TTC549 (cell line): Measurements from ENCODE around the gene NUP85.
"Not testable (repeated sequence)": the region's sequence is repeated elsewhere in the genome, so short reads cannot be mapped to it uniquely, and the experiment has no call there.

ENCODE experiments used
- FAIRE-seq: peaks from 2 replicates; lab custom pipeline; 2012; peaks lifted over from hg19 to GRCh38; lab: Jason Lieb, UNC

Gene NUP85

DNA sequence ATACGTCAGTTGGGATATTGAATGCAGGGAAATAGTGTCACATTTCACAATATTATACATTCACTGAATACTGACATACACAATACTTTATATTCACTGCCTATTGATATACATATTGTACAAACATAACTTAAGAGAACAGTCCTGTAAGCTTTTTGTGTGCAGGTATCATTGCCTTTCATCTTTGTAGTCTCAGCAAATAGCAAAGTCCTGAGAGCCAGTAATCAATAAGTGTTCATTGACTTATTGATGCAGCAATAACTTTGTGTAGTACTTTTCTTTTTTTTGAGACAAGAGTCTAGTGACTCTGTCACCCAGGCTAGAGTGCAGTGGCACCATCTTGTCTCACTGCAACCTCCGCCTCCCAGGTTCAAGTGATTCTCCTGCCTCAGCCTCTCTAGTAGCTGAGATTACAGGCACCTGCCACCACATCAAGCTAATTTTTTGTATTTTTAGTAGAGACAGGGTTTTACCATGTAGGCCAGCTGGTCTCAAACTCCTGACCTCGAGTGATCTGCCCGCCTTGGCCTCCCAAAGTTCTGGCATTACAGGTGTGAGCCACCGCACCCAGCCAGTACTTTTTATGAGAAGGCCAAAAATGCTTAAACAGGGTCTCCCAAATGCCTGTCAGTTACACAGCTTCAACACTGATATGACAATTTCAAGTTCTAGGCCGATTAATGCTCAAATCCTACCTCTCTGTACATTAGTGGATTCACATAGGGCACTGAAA lies 5.4 kb upstream of the NUP85 start:
- no peak for FAIRE-seq

- FAIRE-seq = no peak
Observed at GRCh38 chr17:75205793-75206163, 299 bp downstream of the NUP85 start.

DNA sequence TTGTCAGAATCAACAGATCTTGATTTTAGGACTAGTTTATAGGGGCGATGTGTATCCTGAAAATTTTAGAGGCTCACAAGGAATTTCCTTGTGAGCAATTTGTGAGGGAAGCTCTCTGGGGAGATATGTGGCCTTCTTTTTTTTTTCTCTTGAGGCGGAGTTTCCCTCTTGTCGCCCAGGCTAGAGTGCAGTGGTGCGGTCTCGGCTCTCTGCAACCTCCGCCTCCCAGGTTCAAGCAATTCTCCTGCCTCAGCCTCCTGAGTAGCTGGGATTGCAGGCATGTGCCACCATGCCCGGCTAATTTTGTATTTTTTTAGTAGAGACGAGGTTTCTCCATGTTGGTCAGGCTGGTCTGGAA lies 1.6 kb downstream of the NUP85 start:
- not testable (repeated sequence) for FAIRE-seq

- no peak for FAIRE-seq
Observed at GRCh38 chr17:75207760-75208159, 2.3 kb downstream of the NUP85 start.

- no peak for FAIRE-seq
Observed at GRCh38 chr17:75208161-75208560, 2.7 kb downstream of the NUP85 start.

- FAIRE-seq = no peak
Observed at GRCh38 chr17:75209061-75209460, 3.6 kb downstream of the NUP85 start.

DNA sequence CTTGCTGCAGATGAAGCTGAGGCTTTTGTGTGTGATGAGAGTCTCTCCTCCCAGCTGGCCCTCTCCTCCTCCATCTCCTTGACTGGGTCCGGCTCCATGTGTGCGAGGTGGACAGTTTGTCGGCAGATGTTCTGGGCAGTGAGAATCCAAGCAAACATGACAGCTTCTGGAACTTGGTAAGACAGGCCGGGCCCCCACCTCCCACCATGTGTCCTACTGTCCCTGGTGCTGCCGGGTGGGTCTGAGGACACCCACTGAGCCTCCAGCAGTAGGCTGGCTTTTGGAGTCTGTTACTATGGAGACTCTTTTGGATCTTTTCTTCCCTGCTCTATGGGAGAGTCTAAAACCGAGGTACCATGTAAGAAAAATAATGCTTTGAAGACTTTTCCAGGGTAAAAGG lies 12.7 kb downstream of the NUP85 start:
- no peak for FAIRE-seq

- FAIRE-seq = no peak
Observed at GRCh38 chr17:75219815-75220214, 14.3 kb downstream of the NUP85 start.

GRCh38 chr17:75225016-75225415 lies 19.5 kb downstream of the NUP85 start:
- FAIRE-seq = no peak

DNA sequence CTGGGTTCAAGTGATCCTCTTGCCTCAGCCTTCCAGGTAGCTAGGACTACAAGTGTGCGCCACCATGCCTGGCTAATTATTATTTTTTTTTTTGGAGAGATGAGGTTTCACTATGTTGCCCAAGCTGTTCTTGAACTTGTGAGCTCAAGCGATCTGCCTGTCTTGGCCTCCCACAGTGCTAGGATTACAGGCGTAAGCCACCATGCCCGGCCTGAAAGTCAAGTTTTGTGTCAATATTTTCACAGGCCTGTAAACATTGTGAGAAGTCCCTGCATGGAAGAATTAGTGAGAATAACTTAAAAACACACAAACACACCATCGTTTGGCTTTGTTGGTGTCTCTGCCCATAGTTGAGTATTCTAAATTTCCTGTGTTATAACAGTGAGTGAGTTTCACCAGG lies 22.2 kb downstream of the NUP85 start:
- no peak for FAIRE-seq

- no peak for FAIRE-seq
Observed at GRCh38 chr17:75228305-75228704, 22.8 kb downstream of the NUP85 start.

- no peak for FAIRE-seq
Observed at GRCh38 chr17:75228847-75229246, 23.4 kb downstream of the NUP85 start.

GRCh38 chr17:75231071-75231470 lies 25.6 kb downstream of the NUP85 start:
- no peak for FAIRE-seq

DNA sequence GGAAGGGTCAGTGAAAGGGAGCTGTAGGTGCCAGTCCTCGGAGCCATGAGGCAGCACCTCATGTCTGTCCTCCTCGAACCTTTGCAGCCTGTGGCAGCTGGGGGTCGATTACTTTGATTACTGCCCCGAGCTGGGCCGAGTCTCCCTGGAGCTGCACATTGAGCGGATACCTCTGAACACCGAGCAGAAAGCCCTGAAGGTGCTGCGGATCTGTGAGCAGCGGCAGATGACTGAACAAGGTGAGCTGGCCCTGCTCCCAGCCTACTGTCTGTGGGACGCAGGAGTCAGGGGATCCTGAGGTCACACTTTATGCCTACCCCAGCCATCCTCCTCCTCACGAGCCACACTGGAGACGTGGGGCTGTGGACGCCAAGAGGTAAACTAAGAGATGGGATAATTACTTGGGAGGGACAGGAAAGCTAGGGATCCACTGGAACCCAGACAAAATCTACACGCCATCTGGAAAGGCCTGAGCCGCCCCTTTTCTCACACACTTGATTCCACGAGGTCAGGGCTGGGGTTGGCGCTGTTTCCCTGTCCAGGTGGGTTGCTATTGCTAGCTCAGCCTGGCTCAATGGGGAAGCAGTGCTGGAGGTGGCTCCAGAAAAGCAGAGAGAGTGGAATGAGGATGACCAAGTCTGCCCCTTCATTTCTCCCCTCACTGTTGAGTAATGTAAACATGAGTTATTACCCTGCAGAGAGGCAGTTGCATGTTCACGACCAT lies 26.4 kb downstream of the NUP85 start:
- no peak for FAIRE-seq

- FAIRE-seq = no peak
Observed at GRCh38 chr17:75232786-75233185, 27.3 kb downstream of the NUP85 start.

- FAIRE-seq = no peak
Observed at GRCh38 chr17:75237100-75238014, 31.9 kb downstream of the NUP85 start.

- no peak for FAIRE-seq
Observed at GRCh38 chr17:75238020-75238580, 32.6 kb downstream of the NUP85 start.

DNA sequence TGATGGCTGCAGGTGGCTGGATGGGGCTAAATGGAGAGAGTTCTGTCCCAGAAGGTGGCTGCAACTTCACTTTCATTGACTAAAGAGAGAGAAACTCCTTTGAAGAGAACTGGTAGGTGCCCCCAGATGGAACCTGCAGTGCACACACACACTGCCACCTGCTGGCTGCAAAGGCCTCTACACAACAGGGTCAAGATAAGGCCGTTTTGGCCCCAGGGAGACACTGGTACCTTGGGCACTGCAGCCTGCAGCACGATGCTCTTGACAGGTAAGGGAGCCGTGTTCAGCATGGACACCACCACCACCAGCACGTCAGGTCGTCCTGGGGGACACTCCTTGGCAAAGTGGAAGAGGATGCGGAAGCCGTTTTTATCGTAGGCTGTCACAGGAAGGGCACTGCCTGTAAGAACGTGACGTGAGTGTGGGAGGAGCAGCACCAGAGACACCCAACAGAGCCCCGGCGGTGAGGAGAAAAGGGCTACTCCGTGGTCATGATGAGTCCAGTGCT lies 33.3 kb downstream of the NUP85 start:
- no peak for FAIRE-seq

GRCh38 chr17:75239214-75239613 lies 33.7 kb downstream of the NUP85 start:
- FAIRE-seq = no peak

DNA sequence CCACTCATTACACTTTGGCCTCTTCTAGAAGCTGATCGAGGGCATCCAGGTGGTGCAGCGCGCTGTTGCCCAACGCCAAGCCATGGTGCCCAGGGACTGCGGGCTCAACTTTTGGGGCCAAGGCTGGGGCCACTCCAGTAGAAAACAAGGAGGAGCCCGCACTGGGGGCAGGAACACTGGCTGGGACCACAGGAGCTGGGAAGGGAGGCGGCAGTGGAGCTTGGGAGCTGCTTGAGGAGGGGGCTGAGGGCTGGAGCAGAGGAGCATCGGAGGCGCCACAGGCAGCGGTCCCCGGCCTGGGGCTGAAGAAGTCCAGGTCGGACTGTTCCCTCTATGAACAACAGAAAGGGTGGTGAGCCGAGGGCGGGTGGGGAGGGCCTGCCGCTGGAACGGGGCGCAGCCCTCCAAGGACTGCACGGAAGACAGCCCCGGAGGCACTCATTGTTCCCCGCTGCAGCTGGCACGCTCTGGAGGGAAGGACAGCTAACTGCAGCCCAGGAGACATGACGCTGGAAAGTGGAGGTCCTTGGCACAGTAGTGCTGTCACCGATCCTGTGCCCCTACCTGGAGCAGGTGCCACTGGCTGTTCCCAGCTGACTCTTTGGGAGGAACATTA lies 34.4 kb downstream of the NUP85 start:
- no peak for FAIRE-seq

DNA sequence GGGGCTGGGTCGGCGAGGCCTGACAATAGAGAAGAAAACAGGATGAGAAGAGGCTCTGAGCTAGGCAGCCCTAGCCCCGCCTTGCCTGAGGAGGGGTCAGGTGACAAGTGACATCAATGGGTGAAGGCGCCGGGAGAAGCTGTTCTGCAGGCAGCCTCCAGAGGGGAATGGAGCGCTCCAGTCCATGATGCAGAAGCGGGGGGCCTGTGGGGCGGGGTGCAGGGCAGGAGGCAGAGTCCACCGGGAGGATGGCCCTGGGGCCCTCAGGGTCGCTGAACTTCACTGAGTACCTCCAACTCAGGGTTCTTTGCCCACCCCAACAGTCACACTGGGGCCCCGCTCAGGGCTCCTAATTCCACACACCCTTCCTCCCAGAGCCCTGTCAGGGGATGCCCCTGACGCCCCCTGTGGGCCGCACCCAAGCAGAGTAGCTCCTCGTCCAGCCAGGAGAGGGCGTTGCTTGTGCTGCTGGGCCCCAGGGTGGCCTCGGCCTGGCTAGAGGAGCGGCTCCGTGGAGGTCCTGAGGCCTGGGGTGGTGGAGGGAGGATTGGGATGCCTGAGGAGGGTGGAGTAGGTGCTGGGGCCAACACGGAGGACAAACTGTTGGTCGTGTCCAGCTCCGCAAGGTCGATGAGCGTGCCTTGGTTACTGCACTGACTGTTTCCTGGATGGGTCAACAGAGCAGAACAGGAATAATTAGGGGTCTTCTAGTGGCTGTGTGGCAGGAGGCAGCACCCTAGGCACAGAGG lies 35.1 kb downstream of the NUP85 start:
- FAIRE-seq = no peak

DNA sequence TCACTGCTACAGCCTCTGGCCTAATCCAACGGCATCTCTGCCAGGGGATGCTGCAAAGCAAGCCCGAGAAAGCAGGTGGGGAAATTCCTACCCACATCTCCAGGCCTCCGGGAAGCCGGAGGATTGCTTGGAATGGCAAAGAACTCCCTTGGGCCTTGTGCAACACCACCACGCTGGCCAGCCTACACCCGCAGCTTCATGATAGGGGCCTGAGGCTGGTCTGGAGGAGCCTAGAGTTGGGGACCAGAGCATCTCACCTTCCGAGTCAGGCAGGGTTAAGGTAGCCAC lies 35.6 kb downstream of the NUP85 start:
- no peak for FAIRE-seq
